ENCODE measurements around the gene STAT4. TPM values are rescaled to one million over a fixed set of nuclear protein-coding genes. Genes with fewer than 3 reads are reported as not detected.

The STAT4 gene
- total and polyA plus RNA-seq, 4 donors, result 0.85 to 7.9 (median 3.2) TPM

DNA sequence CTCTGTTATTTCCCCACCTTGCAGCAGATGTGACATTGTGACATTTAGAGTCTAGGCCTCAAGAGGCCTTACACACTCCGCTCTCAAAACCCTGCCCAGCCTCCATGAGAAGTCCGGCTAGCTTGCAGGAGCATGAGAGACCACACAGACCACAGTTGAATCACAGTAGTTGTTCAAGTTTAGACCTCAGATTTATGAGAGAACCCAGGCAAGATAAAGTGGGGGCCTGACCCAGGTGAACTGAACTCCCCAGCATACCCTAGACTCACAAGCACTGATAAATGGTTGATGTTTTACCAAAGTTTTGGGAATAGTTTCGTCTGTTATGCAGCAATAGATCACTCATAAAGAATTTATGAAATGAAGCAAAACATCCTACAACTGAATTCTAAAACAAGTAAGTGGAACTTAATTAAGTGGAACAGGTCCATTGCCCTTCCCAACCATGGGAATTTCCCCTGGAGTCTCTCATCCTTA lies 132.1 kb downstream of the STAT4 start:
- H3K27ac ChIP-seq (ENCODE audit: low read depth in 1 of 2, low read length in 2 of 2), result peak overlapping the region; percentile 6 to 48
- no peak for DNase-seq (ENCODE audit: low spot score)
- peak overlapping the region in 1 of 3 donors; percentile 4 for H3K4me3 ChIP-seq (ENCODE audit: low read depth in 1 of 3, low read length in 3 of 3)
- no peaks in the 10 kb centered on the region for H3K27me3 ChIP-seq (ENCODE audit: control insufficient read depth in 4 of 4, insufficient read depth in 4 of 4, low read length in 3 of 4)
- H3K9ac ChIP-seq (ENCODE audit: low read depth in 1 of 2, low read length in 2 of 2), result peak overlapping the region in 1 of 2 donors; percentile 60
- no peaks in the 10 kb centered on the region for H3K36me3 ChIP-seq (ENCODE audit: control insufficient read depth in 4 of 4, insufficient read depth in 3 of 4, low read depth in 1 of 4, low read length in 3 of 4)
- no peak for TF ChIP-seq SP1 (IDR thresholded peaks at IDR 0.05)
- TF ChIP-seq, protein P1, sequence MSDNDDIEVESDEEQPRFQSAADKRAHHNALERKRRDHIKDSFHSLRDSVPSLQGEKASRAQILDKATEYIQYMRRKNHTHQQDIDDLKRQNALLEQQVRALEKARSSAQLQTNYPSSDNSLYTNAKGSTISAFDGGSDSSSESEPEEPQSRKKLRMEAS (IDR thresholded peaks at IDR 0.05), result no peak
- no peak for TF ChIP-seq YY1 (IDR thresholded peaks at IDR 0.05)
- no peak for TF ChIP-seq HNF4A (conservative IDR thresholded peaks at IDR 0.05)
- TF ChIP-seq, protein P2, sequence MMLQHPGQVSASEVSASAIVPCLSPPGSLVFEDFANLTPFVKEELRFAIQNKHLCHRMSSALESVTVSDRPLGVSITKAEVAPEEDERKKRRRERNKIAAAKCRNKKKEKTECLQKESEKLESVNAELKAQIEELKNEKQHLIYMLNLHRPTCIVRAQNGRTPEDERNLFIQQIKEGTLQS (IDR thresholded peaks at IDR 0.05), result no peak
- TF ChIP-seq EGR1 (IDR thresholded peaks at IDR 0.05; ENCODE audit: low read depth in 2 of 2), result no peak
- no peak for TF ChIP-seq RXRA (IDR thresholded peaks at IDR 0.05)
- no peak for TF ChIP-seq GABPA (IDR thresholded peaks at IDR 0.05 in 1 of 2, conservative IDR thresholded peaks at IDR 0.05 in 1 of 2)
- no peak for TF ChIP-seq FOXA2 (IDR thresholded peaks at IDR 0.05)
- TF ChIP-seq REST (IDR thresholded peaks at IDR 0.05), result no peak
- no peak for TF ChIP-seq JUND (IDR thresholded peaks at IDR 0.05)
- TF ChIP-seq NR2F2 (IDR thresholded peaks at IDR 0.05), result no peak
- no peak for TF ChIP-seq TAF1 (conservative IDR thresholded peaks at IDR 0.05)
- no peak for TF ChIP-seq ZBTB33 (IDR thresholded peaks at IDR 0.05)
- no peak for TF ChIP-seq FOXA1 (IDR thresholded peaks at IDR 0.05)
- TF ChIP-seq, protein P3, sequence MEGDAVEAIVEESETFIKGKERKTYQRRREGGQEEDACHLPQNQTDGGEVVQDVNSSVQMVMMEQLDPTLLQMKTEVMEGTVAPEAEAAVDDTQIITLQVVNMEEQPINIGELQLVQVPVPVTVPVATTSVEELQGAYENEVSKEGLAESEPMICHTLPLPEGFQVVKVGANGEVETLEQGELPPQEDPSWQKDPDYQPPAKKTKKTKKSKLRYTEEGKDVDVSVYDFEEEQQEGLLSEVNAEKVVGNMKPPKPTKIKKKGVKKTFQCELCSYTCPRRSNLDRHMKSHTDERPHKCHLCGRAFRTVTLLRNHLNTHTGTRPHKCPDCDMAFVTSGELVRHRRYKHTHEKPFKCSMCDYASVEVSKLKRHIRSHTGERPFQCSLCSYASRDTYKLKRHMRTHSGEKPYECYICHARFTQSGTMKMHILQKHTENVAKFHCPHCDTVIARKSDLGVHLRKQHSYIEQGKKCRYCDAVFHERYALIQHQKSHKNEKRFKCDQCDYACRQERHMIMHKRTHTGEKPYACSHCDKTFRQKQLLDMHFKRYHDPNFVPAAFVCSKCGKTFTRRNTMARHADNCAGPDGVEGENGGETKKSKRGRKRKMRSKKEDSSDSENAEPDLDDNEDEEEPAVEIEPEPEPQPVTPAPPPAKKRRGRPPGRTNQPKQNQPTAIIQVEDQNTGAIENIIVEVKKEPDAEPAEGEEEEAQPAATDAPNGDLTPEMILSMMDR (IDR thresholded peaks at IDR 0.05; ENCODE audit: low read depth, low read length, missing input control), result no peak
- TF ChIP-seq RAD21 (IDR thresholded peaks at IDR 0.05), result no peak
- TF ChIP-seq HNF4G (IDR thresholded peaks at IDR 0.05), result no peak
- H3K4me1 ChIP-seq (ENCODE audit: control insufficient read depth in 4 of 4, insufficient read depth in 4 of 4, low read length in 3 of 4), result peaks cover 2 to 23% (median 11%) of the 10 kb centered on the region in 4 donors
- H3K9me3 ChIP-seq (ENCODE audit: control insufficient read depth in 4 of 4, low read length in 3 of 4), result no peaks in the 10 kb centered on the region
- WGBS, result 60% methylated on average over 3 of the region's 3 CpGs

All from liver (tissue), 9 donors.